ENCODE data around the gene TMED7. TPM values are rescaled to one million over a fixed set of nuclear protein-coding genes. Genes with fewer than 3 reads are reported as not detected.

TMED7 gene
- total RNA-seq, 2 experiments from 2014 or later = 39.9 to 44.6 TPM

- DNase-seq (peak; percentile 78), ATAC-seq (peak; percentile 87)
- Mint-ChIP-seq H3K4me1 (ENCODE audit: low read depth) (peaks cover 39% of the 10 kb centered on the region), H3K27me3 (no peaks in the 10 kb centered on the region), H3K4me3 (peak within 1 kb of the TSS; percentile 41), H3K36me3 (ENCODE audit: low read depth) (peaks cover 9% of the 10 kb centered on the region), H3K9me3 (no peaks in the 10 kb centered on the region), H3K27ac (peak within 1 kb of the TSS; percentile 39)
- ChIA-PET POLR2A (interaction anchor here (0.6 to 1.0 kb wide), 3 partner anchors 22 to 33 kb away, joined by 3 to 4 read pairs (median 3); no protein-coding TSS in a partner anchor), CTCF (interaction anchor here (0.6 to 1.8 kb wide), 5 partner anchors 11 to 293 kb away, joined by 3 to 8 read pairs (median 3); no protein-coding TSS in a partner anchor)
- intact Hi-C loops (cut with micrococcal nuclease) = no loop called here
- TF ChIP-seq, protein P1, sequence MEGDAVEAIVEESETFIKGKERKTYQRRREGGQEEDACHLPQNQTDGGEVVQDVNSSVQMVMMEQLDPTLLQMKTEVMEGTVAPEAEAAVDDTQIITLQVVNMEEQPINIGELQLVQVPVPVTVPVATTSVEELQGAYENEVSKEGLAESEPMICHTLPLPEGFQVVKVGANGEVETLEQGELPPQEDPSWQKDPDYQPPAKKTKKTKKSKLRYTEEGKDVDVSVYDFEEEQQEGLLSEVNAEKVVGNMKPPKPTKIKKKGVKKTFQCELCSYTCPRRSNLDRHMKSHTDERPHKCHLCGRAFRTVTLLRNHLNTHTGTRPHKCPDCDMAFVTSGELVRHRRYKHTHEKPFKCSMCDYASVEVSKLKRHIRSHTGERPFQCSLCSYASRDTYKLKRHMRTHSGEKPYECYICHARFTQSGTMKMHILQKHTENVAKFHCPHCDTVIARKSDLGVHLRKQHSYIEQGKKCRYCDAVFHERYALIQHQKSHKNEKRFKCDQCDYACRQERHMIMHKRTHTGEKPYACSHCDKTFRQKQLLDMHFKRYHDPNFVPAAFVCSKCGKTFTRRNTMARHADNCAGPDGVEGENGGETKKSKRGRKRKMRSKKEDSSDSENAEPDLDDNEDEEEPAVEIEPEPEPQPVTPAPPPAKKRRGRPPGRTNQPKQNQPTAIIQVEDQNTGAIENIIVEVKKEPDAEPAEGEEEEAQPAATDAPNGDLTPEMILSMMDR (IDR thresholded peaks at IDR 0.05) = no peak
Observed at GRCh38 chr5:115601701-115602590, 23.9 kb downstream of the TMED7 start, which contains the start of gene TICAM2. TSS of gene TICAM2 (minus strand) at chr5:115602479. CDS start at chr5:115581256, 21,223 bp downstream.

- ChIA-PET CTCF (interaction anchor here (0.6 to 1.2 kb wide), 3 partner anchors 18 to 292 kb away, joined by 3 read pairs; no protein-coding TSS in a partner anchor), POLR2A (no interaction called here)
- no peak overlapping the region for H3K27ac Mint-ChIP-seq
- H3K9me3 Mint-ChIP-seq = no peaks in the 10 kb centered on the region
- TF ChIP-seq, protein P1 (IDR thresholded peaks at IDR 0.05) = no peak
- DNase-seq = no peak
- H3K27me3 Mint-ChIP-seq = no peaks in the 10 kb centered on the region
- H3K36me3 Mint-ChIP-seq (ENCODE audit: low read depth) = peaks cover 6% of the 10 kb centered on the region
- intact Hi-C loops (cut with micrococcal nuclease) = no loop called here
- no peak for ATAC-seq
- peaks cover 33% of the 10 kb centered on the region for H3K4me1 Mint-ChIP-seq (ENCODE audit: low read depth)
- no peak overlapping the region for H3K4me3 Mint-ChIP-seq
Observed at GRCh38 chr5:115600766-115601165, 25.1 kb downstream of the TMED7 start.

- TF ChIP-seq, protein P1 (IDR thresholded peaks at IDR 0.05) = no peak
- POLR2A ChIA-PET = no interaction called here
- Mint-ChIP-seq H3K36me3 (ENCODE audit: low read depth) (peaks cover 4% of the 10 kb centered on the region), H3K27ac (no peak overlapping the region), H3K4me3 (no peak overlapping the region), H3K9me3 (no peaks in the 10 kb centered on the region), H3K27me3 (no peaks in the 10 kb centered on the region), H3K4me1 (ENCODE audit: low read depth) (peaks cover 33% of the 10 kb centered on the region)
- DNase-seq (no peak), ATAC-seq (no peak)
- CTCF ChIA-PET = no interaction called here
- intact Hi-C loops (cut with micrococcal nuclease) = no loop called here
Observed at GRCh38 chr5:115599924-115600323, 25.9 kb downstream of the TMED7 start.

- POLR2A ChIA-PET = no interaction called here
- H3K4me3 Mint-ChIP-seq = no peak overlapping the region
- DNase-seq (no peak), ATAC-seq (no peak)
- no peak overlapping the region for H3K27ac Mint-ChIP-seq
- H3K27me3 Mint-ChIP-seq = no peaks in the 10 kb centered on the region
- H3K9me3 Mint-ChIP-seq = no peaks in the 10 kb centered on the region
- TF ChIP-seq, protein P1 (IDR thresholded peaks at IDR 0.05) = no peak
- peaks cover 33% of the 10 kb centered on the region for H3K4me1 Mint-ChIP-seq (ENCODE audit: low read depth)
- intact Hi-C loops (cut with micrococcal nuclease) = no loop called here
- CTCF ChIA-PET = no interaction called here
- peaks cover 2% of the 10 kb centered on the region for H3K36me3 Mint-ChIP-seq (ENCODE audit: low read depth)
Observed at GRCh38 chr5:115599502-115599901, 26.3 kb downstream of the TMED7 start.

Data from activated CD8-positive, alpha-beta T cell treated with anti-CD3 and anti-CD28 coated beads for 36 hours (primary cell).